ENCODE results near the gene SLC16A13.

- TF ChIP-seq, protein P1, sequence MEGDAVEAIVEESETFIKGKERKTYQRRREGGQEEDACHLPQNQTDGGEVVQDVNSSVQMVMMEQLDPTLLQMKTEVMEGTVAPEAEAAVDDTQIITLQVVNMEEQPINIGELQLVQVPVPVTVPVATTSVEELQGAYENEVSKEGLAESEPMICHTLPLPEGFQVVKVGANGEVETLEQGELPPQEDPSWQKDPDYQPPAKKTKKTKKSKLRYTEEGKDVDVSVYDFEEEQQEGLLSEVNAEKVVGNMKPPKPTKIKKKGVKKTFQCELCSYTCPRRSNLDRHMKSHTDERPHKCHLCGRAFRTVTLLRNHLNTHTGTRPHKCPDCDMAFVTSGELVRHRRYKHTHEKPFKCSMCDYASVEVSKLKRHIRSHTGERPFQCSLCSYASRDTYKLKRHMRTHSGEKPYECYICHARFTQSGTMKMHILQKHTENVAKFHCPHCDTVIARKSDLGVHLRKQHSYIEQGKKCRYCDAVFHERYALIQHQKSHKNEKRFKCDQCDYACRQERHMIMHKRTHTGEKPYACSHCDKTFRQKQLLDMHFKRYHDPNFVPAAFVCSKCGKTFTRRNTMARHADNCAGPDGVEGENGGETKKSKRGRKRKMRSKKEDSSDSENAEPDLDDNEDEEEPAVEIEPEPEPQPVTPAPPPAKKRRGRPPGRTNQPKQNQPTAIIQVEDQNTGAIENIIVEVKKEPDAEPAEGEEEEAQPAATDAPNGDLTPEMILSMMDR (IDR thresholded peaks at IDR 0.05), result no peak
- TF ChIP-seq POLR2A (IDR thresholded peaks at IDR 0.05), result no peak
Measured at GRCh38 chr17:7079581-7080455, 44.0 kb downstream of the SLC16A13 start, which contains the start of gene CLEC10A.

Data from thyroid gland (tissue), 4 donors.